Neural crest cell (in vitro differentiated cells): ENCODE measurements around the gene FBXL7. TPM values are rescaled to one million over a fixed set of nuclear protein-coding genes. Genes with fewer than 3 reads are reported as not detected.

Experiments used
- DNase-seq: peaks from one replicate; pipeline ENCODE4 v3.0.0; 2021; ENCODE audit warnings: low read depth, mixed read lengths, low spot score
- H3K27ac Mint-ChIP-seq: one replicate; pipeline ENCODE4 v1.8.0; 2021; ENCODE audit warnings: mild to moderate bottlenecking, mixed read lengths; ENCODE audit not compliant: unreplicated experiment
- H3K27me3 Mint-ChIP-seq: 2 replicates; pipeline ENCODE4 v1.8.0; 2021; ENCODE audit warnings: low read depth, mild to moderate bottlenecking, mixed read lengths
- H3K36me3 Mint-ChIP-seq: 2 replicates; pipeline ENCODE4 v1.8.0; 2021; ENCODE audit warnings: low read depth, mild to moderate bottlenecking, mixed read lengths
- H3K4me1 Mint-ChIP-seq: 2 replicates; pipeline ENCODE4 v1.8.0; 2021; ENCODE audit warnings: mixed read lengths
- H3K4me3 Mint-ChIP-seq: one replicate; pipeline ENCODE4 v1.8.0; 2021; ENCODE audit warnings: mild to moderate bottlenecking, mixed read lengths
- H3K9me3 Mint-ChIP-seq: 2 replicates; pipeline ENCODE4 v1.8.0; 2021; ENCODE audit warnings: mixed read lengths
- CTCF ChIP-seq: fragments of 200-600 bp; sonication (generic); conservative IDR thresholded peaks from 2 replicates; pipeline ENCODE4 v1.5.0; 2021; ENCODE audit warnings: antibody characterized with exemption, mild to moderate bottlenecking
- total RNA-seq: library from RNA; stranded (reverse); gene quantifications from 2 replicates; pipeline ENCODE4 v1.2.1, GENCODE V29; 2021

Gene FBXL7
- total RNA-seq, 1 donor from 2014 or later = 20.8 TPM

GRCh38 chr5:15501091-15501791, 1.3 kb downstream of the FBXL7 start:
- peak overlapping the region; percentile 90 for H3K4me3 Mint-ChIP-seq
- peak; percentile 46 for DNase-seq
- peaks cover 17% of the 10 kb centered on the region for H3K27me3 Mint-ChIP-seq
- peak overlapping the region; percentile 40 for H3K27ac Mint-ChIP-seq
- H3K9me3 Mint-ChIP-seq = no peaks in the 10 kb centered on the region
- peaks cover 9% of the 10 kb centered on the region for H3K36me3 Mint-ChIP-seq
- peaks cover 46% of the 10 kb centered on the region for H3K4me1 Mint-ChIP-seq
- peak; percentile 37 for TF ChIP-seq CTCF

- Mint-ChIP-seq H3K36me3 (peaks cover 11% of the 10 kb centered on the region), H3K27me3 (peaks cover 12% of the 10 kb centered on the region), H3K4me1 (peaks cover 46% of the 10 kb centered on the region), H3K4me3 (peak overlapping the region; percentile 90), H3K9me3 (no peaks in the 10 kb centered on the region), H3K27ac (no peak overlapping the region)
- TF ChIP-seq CTCF = no peak
- no peak for DNase-seq
Observed at GRCh38 chr5:15502208-15502607, 2.2 kb downstream of the FBXL7 start.

GRCh38 chr5:15506146-15506545, 6.2 kb downstream of the FBXL7 start:
- TF ChIP-seq CTCF = no peak
- no peak for DNase-seq
- no peak overlapping the region for H3K4me3 Mint-ChIP-seq
- peaks cover 11% of the 10 kb centered on the region for H3K36me3 Mint-ChIP-seq
- no peaks in the 10 kb centered on the region for H3K27me3 Mint-ChIP-seq
- no peak overlapping the region for H3K27ac Mint-ChIP-seq
- peaks cover 33% of the 10 kb centered on the region for H3K4me1 Mint-ChIP-seq
- no peaks in the 10 kb centered on the region for H3K9me3 Mint-ChIP-seq

GRCh38 chr5:15506897-15507296, 6.9 kb downstream of the FBXL7 start:
- H3K9me3 Mint-ChIP-seq = no peaks in the 10 kb centered on the region
- no peak overlapping the region for H3K4me3 Mint-ChIP-seq
- H3K27me3 Mint-ChIP-seq = no peaks in the 10 kb centered on the region
- peaks cover 26% of the 10 kb centered on the region for H3K4me1 Mint-ChIP-seq
- no peak for TF ChIP-seq CTCF
- peaks cover 11% of the 10 kb centered on the region for H3K36me3 Mint-ChIP-seq
- DNase-seq = no peak
- H3K27ac Mint-ChIP-seq = no peak overlapping the region

- no peak overlapping the region for H3K4me3 Mint-ChIP-seq
- no peak for TF ChIP-seq CTCF
- H3K36me3 Mint-ChIP-seq = peaks cover 7% of the 10 kb centered on the region
- H3K27ac Mint-ChIP-seq = no peak overlapping the region
- H3K27me3 Mint-ChIP-seq = no peaks in the 10 kb centered on the region
- H3K4me1 Mint-ChIP-seq = peaks cover 9% of the 10 kb centered on the region
- no peaks in the 10 kb centered on the region for H3K9me3 Mint-ChIP-seq
- no peak for DNase-seq
Observed at GRCh38 chr5:15510092-15510491, 10.1 kb downstream of the FBXL7 start.
